ENCODE measurements around the gene EPHB1.

DNA sequence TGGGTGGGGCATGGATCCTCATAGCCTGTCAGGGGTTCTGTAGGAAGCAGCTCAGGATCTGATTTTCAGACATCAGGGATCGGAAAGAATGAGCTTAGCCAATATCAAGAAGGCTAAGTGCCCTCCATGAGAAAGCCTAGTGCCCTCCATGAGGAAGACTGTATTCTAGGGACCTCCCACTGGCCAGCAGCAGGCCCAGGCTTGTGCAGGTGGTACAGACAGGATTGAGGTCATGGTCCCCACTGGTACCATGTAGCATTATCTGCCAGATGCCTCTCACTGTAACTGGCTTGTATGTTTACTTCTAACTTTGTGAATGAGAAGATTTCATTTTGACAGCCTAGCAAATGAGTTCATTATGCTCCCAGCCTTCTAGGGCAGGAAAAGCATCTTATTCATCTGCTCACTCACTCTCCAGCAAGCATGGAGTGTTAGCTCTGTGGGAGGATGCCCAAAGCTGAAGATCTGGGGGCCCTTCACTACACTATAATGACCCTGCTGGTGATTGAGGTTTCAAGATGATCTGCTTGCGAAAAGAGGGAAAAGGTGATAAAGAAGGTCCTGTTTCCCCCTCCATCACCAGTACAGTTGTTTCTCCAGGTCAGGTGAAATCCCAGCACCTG lies 7.5 kb downstream of the EPHB1 start:
- TF ChIP-seq TAF1 (IDR thresholded peaks at IDR 0.05; ENCODE audit: low read depth, low read length) (no peak), POLR2A (IDR thresholded peaks at IDR 0.05; ENCODE audit: low read depth, low read length) (no peak), POLR2AphosphoS5 (IDR thresholded peaks at IDR 0.05; ENCODE audit: low read depth, low read length) (no peak), SPI1 (IDR thresholded peaks at IDR 0.05; ENCODE audit: low read depth, low read length) (no peak)

Measured in GM12891 (cell line).